Measurements from ENCODE around the gene MUL1. TPM values are rescaled to one million over a fixed set of nuclear protein-coding genes. Genes with fewer than 3 reads are reported as not detected.

Gene MUL1
- total RNA-seq = 45.0 TPM
- long read RNA-seq, transcript MUL1-201 (4 exons, 2,438 nt) = major isoform, 90 of 102 reads
- long read RNA-seq, partial matches to known transcripts = 1 of 102 reads
- long read RNA-seq, other reads (novel, unspliced or antisense) = 11 of 102 reads

GRCh38 chr1:20507564-20508410, at the start of gene MUL1:
TSS of gene MUL1 (minus strand) at chr1:20508151. CDS start at chr1:20508024, 127 bp downstream.
- intact Hi-C loops (cut with micrococcal nuclease) = no loop called here
- DNase-seq (peak; percentile 96), ATAC-seq (peak; percentile 98)

GRCh38 chr1:20555758-20556120, 47.8 kb upstream of the MUL1 start:
- intact Hi-C loops (cut with micrococcal nuclease) = no loop called here
- DNase-seq (no peak), ATAC-seq (no peak)

- intact Hi-C loops (cut with micrococcal nuclease) = no loop called here
- ATAC-seq (peak; percentile 24), DNase-seq (no peak)
These were observed 47.2 kb upstream of the MUL1 start for GRCh38 chr1:20555025-20555757.

GRCh38 chr1:20552728-20553445, 44.9 kb upstream of the MUL1 start:
- ATAC-seq (peak; percentile 20), DNase-seq (no peak)
- intact Hi-C loops (cut with micrococcal nuclease) = no loop called here

- ATAC-seq (peak; percentile 96), DNase-seq (peak; percentile 91)
These were observed 44.2 kb upstream of the MUL1 start, which contains the start of gene FAM43B for GRCh38 chr1:20551945-20552727. TSS of gene FAM43B (plus strand) at chr1:20552573. CDS start at chr1:20552974, 401 bp downstream.

GRCh38 chr1:20551161-20551560, 43.2 kb upstream of the MUL1 start:
- intact Hi-C loops (cut with micrococcal nuclease) = no loop called here
- no peak for DNase-seq
- ATAC-seq = peak; percentile 3

More at GRCh38 chr1:20551945-20552727, 44.2 kb upstream of the MUL1 start, which contains the start of gene FAM43B:
- intact Hi-C loops (cut with micrococcal nuclease) = no loop called here

- ATAC-seq = no peak
- intact Hi-C loops (cut with micrococcal nuclease) = no loop called here
- DNase-seq = no peak
These were observed 38.7 kb upstream of the MUL1 start for GRCh38 chr1:20546637-20547036.

GRCh38 chr1:20540281-20540680, 32.3 kb upstream of the MUL1 start:
- ATAC-seq (no peak), DNase-seq (no peak)
- intact Hi-C loops (cut with micrococcal nuclease) = no loop called here

- intact Hi-C loops (cut with micrococcal nuclease) = no loop called here
- ATAC-seq (no peak), DNase-seq (no peak)
These were observed 31.0 kb upstream of the MUL1 start for GRCh38 chr1:20538760-20539551.

GRCh38 chr1:20538227-20538626, 30.3 kb upstream of the MUL1 start:
- intact Hi-C loops (cut with micrococcal nuclease) = no loop called here
- ATAC-seq = no peak
- no peak for DNase-seq

GRCh38 chr1:20534659-20535417, 26.9 kb upstream of the MUL1 start:
- intact Hi-C loops (cut with micrococcal nuclease) = no loop called here
- ATAC-seq (peak; percentile 72), DNase-seq (no peak)

GRCh38 chr1:20533635-20534034, 25.7 kb upstream of the MUL1 start:
- DNase-seq (no peak), ATAC-seq (no peak)
- intact Hi-C loops (cut with micrococcal nuclease) = no loop called here

- no peak for ATAC-seq
- no peak for DNase-seq
- intact Hi-C loops (cut with micrococcal nuclease) = no loop called here
These were observed 22.9 kb upstream of the MUL1 start for GRCh38 chr1:20530901-20531300.

GRCh38 chr1:20530306-20530705, 22.4 kb upstream of the MUL1 start:
- DNase-seq (no peak), ATAC-seq (no peak)
- intact Hi-C loops (cut with micrococcal nuclease) = no loop called here

- DNase-seq (no peak), ATAC-seq (no peak)
- intact Hi-C loops (cut with micrococcal nuclease) = loop anchor here (5.0 kb wide), 1 partner anchor 114 kb away; no protein-coding TSS in a partner anchor
These were observed 20.3 kb upstream of the MUL1 start for GRCh38 chr1:20528221-20528620.

GRCh38 chr1:20526267-20526666, 18.3 kb upstream of the MUL1 start:
- DNase-seq (no peak), ATAC-seq (no peak)
- intact Hi-C loops (cut with micrococcal nuclease) = loop anchor here (5.0 kb wide), 1 partner anchor 116 kb away; no protein-coding TSS in a partner anchor

All from left ventricle myocardium superior (tissue), 1 donor.